Hepatocyte (in vitro differentiated cells): ENCODE measurements around the gene HOXC4.

Experiments used
- CTCF ChIP-seq: fragments of 200-600 bp; sonication (generic); IDR thresholded peaks from 2 replicates; pipeline ENCODE4 v1.5.1; 2016; ENCODE audit warnings: antibody characterized with exemption, mild to moderate bottlenecking; ENCODE audit not compliant: poor library complexity
- EZH2phosphoT487 ChIP-seq: fragments of 200-600 bp; sonication (generic); IDR thresholded peaks from one replicate; pipeline ENCODE4 v1.6.1; 2018; ENCODE audit warnings: antibody characterized with exemption, mild to moderate bottlenecking, low read depth, moderate library complexity; ENCODE audit not compliant: unreplicated experiment, severe bottlenecking

- TF ChIP-seq CTCF (no peak), EZH2phosphoT487 (peak; percentile 34)
Observed at GRCh38 chr12:54024127-54024526, 29.5 kb upstream of the HOXC4 start.
